Uterus (tissue), 2 donors: ENCODE measurements around the gene NR6A1.

Experiments used
- CTCF ChIP-seq, 4 experiments: fragments of 200-600 bp in 2 of 4; fragments of 450-650 bp in 2 of 4; sonication (generic) in 2 of 4; IDR thresholded peaks; one replicate each; pipeline ENCODE4 v1.5.1; 2016 to 2019; ENCODE audit warnings: antibody characterized with exemption in 4 of 4, mild to moderate bottlenecking in 2 of 4, moderate library complexity in 1 of 4
- POLR2A ChIP-seq, 2 donors: fragments of 450-650 bp; IDR thresholded peaks; one replicate each; pipeline ENCODE4 v1.6.1; 2016; ENCODE audit warnings: antibody characterized with exemption in 2 of 2, mild to moderate bottlenecking in 1 of 2, moderate library complexity in 1 of 2

GRCh38 chr9:124645274-124645673 is 125.8 kb downstream of the NR6A1 start:
- TF ChIP-seq CTCF (IDR thresholded peaks at IDR 0.05) (no peak), POLR2A (IDR thresholded peaks at IDR 0.05) (no peak)
